ENCODE measurements around the gene SAA4.
"Not testable (repeated sequence)": the region's sequence is repeated elsewhere in the genome, so short reads cannot be mapped to it uniquely, and the experiment has no call there.

The SAA4 gene

GRCh38 chr11:18236664-18237356, at the start of gene SAA4:
TSS of gene SAA4 (minus strand) at chr11:18236802. CDS start at chr11:18235926, 876 bp downstream.
- DNase-seq (ENCODE audit: low read depth in 2 of 2, low spot score in 1 of 2) = no peak

GRCh38 chr11:18285841-18286240, 49.2 kb upstream of the SAA4 start:
- DNase-seq (ENCODE audit: low read depth in 2 of 2, low spot score in 1 of 2) = no peak

- no peak for DNase-seq (ENCODE audit: low read depth in 2 of 2, low spot score in 1 of 2)
These were observed 46.0 kb upstream of the SAA4 start for GRCh38 chr11:18282626-18283025.

GRCh38 chr11:18280438-18281045, 43.9 kb upstream of the SAA4 start:
- no peak for DNase-seq (ENCODE audit: low read depth in 2 of 2, low spot score in 1 of 2)

- DNase-seq (ENCODE audit: low read depth in 2 of 2, low spot score in 1 of 2) = no peak
These were observed 41.1 kb upstream of the SAA4 start for GRCh38 chr11:18277565-18278271.

- no peak for DNase-seq (ENCODE audit: low read depth in 2 of 2, low spot score in 1 of 2)
These were observed 34.6 kb upstream of the SAA4 start for GRCh38 chr11:18271206-18271605.

GRCh38 chr11:18270102-18270501, 33.5 kb upstream of the SAA4 start:
- no peak for DNase-seq (ENCODE audit: low read depth in 2 of 2, low spot score in 1 of 2)

- not testable (repeated sequence) for DNase-seq (ENCODE audit: low read depth in 2 of 2, low spot score in 1 of 2)
These were observed 32.6 kb upstream of the SAA4 start for GRCh38 chr11:18269252-18269651.

- not testable (repeated sequence) for DNase-seq (ENCODE audit: low read depth in 2 of 2, low spot score in 1 of 2)
These were observed 30.9 kb upstream of the SAA4 start for GRCh38 chr11:18267335-18268133.

GRCh38 chr11:18265949-18266348, 29.3 kb upstream of the SAA4 start, which contains the start of gene SAA1:
TSS of gene SAA1 (plus strand) at chr11:18266264. CDS start at chr11:18266888, 624 bp downstream.
- DNase-seq (ENCODE audit: low read depth in 2 of 2, low spot score in 1 of 2) = no peak

- no peak for DNase-seq (ENCODE audit: low read depth in 2 of 2, low spot score in 1 of 2)
These were observed 28.3 kb upstream of the SAA4 start for GRCh38 chr11:18264677-18265555.

GRCh38 chr11:18264035-18264434, 27.4 kb upstream of the SAA4 start:
- DNase-seq (ENCODE audit: low read depth in 2 of 2, low spot score in 1 of 2) = no peak

- DNase-seq (ENCODE audit: low read depth in 2 of 2, low spot score in 1 of 2) = not testable (repeated sequence)
These were observed 26.2 kb upstream of the SAA4 start for GRCh38 chr11:18262681-18263350.

GRCh38 chr11:18261721-18262120, 25.1 kb upstream of the SAA4 start:
- no peak for DNase-seq (ENCODE audit: low read depth in 2 of 2, low spot score in 1 of 2)

- DNase-seq (ENCODE audit: low read depth in 2 of 2, low spot score in 1 of 2) = no peak
These were observed 22.7 kb upstream of the SAA4 start for GRCh38 chr11:18259259-18259658.

- no peak for DNase-seq (ENCODE audit: low read depth in 2 of 2, low spot score in 1 of 2)
These were observed 18.3 kb upstream of the SAA4 start for GRCh38 chr11:18254781-18255361.

- DNase-seq (ENCODE audit: low read depth in 2 of 2, low spot score in 1 of 2) = no peak
These were observed 17.3 kb upstream of the SAA4 start for GRCh38 chr11:18253778-18254338.

GRCh38 chr11:18253233-18253632, 16.6 kb upstream of the SAA4 start:
- DNase-seq (ENCODE audit: low read depth in 2 of 2, low spot score in 1 of 2) = no peak

- no peak for DNase-seq (ENCODE audit: low read depth in 2 of 2, low spot score in 1 of 2)
These were observed 12.0 kb upstream of the SAA4 start, which contains the start of gene SAA2 for GRCh38 chr11:18248561-18248960. TSS of gene SAA2 (minus strand) at chr11:18248668. CDS start at chr11:18248011, 657 bp downstream.
